HG03103 (cell line): ENCODE results near the gene FGFRL1.

Experiments
- ATAC-seq: cut with Tn5 transposase; IDR thresholded peaks from one replicate; pipeline ENCODE4 v1.9.1; 2021; ENCODE audit warnings: low read depth; ENCODE audit not compliant: unreplicated experiment

The FGFRL1 gene

DNA sequence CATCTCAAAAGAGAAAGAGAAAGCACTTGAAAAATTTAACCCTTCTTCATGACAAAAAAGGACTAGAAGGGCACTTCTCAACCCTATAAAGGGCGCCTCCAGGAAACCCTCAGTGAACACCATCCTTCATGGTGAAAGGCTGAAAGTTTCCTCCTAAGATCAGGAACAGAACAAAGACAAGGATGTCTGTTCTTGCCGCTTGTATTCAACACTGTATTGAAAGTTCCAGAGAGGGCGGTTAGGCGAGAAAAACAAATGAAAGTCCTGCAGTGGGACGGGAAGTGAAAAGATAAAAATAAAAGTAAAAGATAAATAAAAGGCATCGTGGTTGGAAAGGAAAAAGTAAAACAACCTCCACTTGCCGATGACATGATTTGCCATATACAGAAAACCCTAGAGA is 51.0 kb downstream of the FGFRL1 start:
- ATAC-seq, result no peak

DNA sequence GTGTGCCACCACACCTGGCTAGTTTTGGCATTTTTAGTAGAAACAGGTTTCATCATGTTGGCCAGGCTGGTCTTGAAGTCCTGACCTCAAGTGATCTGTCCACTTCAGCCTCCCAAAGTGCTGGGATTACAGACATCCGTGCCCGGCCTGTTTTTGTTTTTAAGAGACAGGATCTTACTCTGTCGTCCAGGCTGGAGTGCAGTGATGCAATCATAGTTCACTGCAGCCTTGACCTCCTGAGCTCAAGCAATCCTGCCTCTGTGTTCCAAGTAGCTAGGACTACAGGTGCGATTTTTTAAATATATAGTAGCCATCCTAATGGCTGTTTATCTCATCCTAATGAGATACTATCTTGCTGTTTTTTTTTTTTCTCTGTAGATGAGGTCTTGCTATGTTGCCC is 54.3 kb downstream of the FGFRL1 start:
- ATAC-seq, result no peak

DNA sequence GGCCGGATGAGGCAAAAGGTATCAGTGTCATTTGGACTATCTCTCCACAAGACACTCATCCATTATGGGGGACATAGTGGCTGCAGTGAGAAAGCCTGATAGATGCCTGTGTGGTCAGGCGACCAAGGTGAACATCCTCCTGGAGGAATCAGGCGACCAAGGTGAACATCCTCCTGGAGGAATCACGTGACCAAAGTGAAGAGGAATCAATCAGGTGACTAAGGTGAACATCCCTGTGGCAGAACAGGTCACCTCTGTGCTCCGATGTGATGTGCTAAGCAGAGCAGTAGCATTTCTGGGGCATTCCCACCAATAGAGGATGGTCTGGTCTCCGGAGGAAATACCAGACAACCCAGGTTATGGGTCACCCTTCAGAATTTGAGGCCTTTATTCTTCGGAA is 58.0 kb downstream of the FGFRL1 start:
- no peak for ATAC-seq

DNA sequence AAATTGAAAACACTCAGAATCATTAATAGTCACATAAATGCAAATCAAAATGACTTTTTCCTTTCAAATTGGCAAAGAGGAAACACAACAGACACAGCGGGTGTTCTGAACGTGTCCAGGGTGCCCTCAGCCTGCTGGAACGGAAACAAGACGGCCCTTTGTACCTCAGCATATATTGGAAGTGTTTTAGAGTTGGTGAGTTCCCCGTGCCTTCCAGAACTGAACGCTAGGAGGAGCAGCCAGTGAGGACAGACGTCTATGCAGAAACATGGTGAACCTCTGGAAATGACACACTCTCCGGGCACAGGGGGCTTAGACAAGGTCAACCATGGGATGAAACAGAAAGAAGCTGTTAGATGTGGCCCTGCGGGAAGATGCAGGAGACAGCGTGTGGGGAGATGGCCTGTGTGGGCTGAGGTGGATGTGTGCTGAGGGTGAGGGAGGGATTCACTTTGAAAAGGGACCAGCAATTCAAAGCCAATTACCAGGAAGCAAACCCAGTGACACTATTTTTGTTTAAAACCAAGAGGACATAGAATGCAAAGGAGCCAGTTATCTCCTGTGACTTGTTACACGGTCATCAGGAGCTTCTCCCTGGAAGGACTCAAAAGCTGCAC is 61.5 kb downstream of the FGFRL1 start:
- no peak for ATAC-seq

DNA sequence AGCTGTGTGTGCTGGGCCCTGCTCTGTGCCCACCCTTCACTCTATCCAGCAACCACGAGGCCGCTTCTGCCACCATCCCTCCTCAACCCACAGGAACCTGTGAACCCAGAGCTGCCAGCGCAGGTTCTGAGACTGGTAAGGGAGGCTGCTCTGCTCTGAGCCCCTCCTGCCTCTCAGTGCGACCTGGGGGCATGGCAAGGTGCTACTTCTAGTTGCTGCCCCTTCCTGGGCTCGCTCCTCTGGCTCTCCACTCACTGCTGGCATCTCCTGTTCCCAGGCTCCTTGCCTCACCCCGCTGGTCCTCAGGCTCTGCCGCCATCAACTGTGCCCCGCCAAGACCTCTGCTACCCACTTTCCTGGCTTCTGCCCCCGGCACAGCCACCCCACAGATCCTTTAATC is 62.7 kb downstream of the FGFRL1 start:
- ATAC-seq, result no peak

DNA sequence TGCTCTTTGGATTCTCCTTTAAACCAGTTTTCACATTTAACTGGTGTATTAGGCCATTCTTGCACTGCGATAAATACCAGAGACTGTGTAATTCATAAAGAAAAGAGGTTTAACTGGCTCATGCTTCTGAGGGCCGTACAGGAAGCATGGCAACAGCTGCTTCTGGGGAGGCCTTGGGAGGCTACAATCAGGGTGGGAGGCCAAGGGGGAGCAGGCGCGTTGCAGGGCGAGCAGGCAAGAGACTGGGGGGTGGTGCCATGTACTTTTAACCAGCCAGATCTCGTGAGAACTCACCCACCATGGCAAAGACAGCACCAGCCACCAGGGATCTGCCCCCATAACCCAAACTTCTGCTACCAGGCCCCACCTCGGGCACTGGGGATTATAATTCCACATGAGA is 63.8 kb downstream of the FGFRL1 start:
- no peak for ATAC-seq

DNA sequence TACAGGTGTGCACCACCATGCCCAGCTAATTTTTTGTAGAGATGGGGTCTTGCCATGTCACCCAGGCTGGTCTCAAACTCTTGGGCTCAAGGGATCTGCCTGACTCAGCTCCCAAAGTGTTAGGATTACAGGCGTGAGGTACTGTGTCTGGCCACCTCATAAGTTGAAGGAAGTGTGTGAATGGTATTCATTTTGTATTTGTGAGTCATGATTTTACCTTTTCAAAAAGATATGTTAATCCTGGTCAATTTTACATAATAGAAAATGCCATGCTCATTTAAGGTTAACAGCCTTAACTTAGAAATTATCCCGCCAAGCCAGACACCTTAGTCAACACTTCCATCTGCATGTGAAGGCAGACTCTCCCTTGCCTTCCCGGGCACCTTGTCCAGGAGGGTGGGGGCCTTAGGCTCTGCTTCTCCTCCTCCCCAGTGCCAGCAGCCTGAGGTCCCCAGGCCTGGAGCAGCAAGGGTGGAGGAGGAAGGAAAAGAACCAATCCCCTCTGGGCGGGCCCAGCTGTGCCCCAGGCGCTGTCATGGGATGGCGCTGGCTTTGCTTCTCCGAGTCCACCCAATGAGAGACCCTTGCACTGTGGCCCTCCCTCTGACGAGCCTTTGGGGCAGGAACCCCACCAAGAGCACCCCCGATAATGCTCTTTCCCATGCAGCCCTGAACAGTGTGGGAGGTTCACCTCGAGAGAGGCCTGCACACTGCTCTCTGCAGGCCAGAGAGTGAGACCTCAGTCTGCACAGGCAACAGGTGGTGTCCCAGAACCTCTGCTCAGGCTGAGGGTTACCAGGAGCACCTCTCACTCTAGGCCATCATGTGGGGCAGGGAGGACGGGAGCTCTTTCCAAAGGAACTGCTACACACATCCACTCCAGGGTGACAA is 64.6 kb downstream of the FGFRL1 start:
- no peak for ATAC-seq
